Breast epithelium (tissue), 3 donors: Measurements from ENCODE around the gene FRK.

Experiments used
- POLR2A ChIP-seq: fragments of 450-650 bp; IDR thresholded peaks from one replicate; pipeline ENCODE4 v1.6.1; 2016; ENCODE audit warnings: antibody characterized with exemption, mild to moderate bottlenecking, moderate library complexity
- POLR2AphosphoS5 ChIP-seq, 3 donors: sonication (generic); formaldehyde crosslinking; IDR thresholded peaks; one replicate each; pipeline ENCODE4 v1.6.1; 2017; ENCODE audit warnings: antibody characterized with exemption in 3 of 3
- TF ChIP-seq, protein P1 (sequence below), 3 donors: fragments of 450-650 bp; IDR thresholded peaks; one replicate each; pipeline ENCODE4 v1.5.1; 2016 to 2017; ENCODE audit warnings: antibody characterized with exemption in 3 of 3, mild to moderate bottlenecking in 3 of 3, moderate library complexity in 3 of 3

GRCh38 chr6:116070101-116070500 is 9.4 kb upstream of the FRK start:
- TF ChIP-seq, protein P1, sequence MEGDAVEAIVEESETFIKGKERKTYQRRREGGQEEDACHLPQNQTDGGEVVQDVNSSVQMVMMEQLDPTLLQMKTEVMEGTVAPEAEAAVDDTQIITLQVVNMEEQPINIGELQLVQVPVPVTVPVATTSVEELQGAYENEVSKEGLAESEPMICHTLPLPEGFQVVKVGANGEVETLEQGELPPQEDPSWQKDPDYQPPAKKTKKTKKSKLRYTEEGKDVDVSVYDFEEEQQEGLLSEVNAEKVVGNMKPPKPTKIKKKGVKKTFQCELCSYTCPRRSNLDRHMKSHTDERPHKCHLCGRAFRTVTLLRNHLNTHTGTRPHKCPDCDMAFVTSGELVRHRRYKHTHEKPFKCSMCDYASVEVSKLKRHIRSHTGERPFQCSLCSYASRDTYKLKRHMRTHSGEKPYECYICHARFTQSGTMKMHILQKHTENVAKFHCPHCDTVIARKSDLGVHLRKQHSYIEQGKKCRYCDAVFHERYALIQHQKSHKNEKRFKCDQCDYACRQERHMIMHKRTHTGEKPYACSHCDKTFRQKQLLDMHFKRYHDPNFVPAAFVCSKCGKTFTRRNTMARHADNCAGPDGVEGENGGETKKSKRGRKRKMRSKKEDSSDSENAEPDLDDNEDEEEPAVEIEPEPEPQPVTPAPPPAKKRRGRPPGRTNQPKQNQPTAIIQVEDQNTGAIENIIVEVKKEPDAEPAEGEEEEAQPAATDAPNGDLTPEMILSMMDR (IDR thresholded peaks at IDR 0.05) = no peak
- no peak for TF ChIP-seq POLR2A
- TF ChIP-seq POLR2AphosphoS5 (IDR thresholded peaks at IDR 0.05) = no peak
